HG03196 (cell line): ENCODE measurements around the gene LMBRD1.
"Not testable (repeated sequence)": the region's sequence is repeated elsewhere in the genome, so short reads cannot be mapped to it uniquely, and the experiment has no call there.

Experiments
- ATAC-seq: cut with Tn5 transposase; IDR thresholded peaks from one replicate; pipeline ENCODE4 v1.9.1; 2021; ENCODE audit not compliant: unreplicated experiment

LMBRD1 gene

DNA sequence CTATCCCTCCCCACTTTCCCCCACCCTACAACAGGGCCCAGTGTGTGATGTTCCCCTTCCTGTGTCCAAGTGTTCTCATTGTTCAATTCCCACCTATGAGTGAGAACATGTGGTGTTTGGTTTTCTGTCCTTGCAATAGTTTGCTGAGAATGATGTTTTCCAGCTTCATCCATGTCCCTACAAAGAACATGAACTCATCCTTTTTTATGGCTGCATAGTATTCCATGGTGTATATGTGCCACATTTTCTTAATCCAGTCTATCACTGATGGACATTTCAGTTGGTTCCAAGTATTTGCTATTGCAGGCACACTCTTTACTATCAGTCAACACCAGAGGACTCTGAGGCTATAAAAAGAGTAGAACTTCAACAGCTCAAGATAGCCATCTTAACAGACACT is 2.0 kb upstream of the LMBRD1 start:
- not testable (repeated sequence) for ATAC-seq

DNA sequence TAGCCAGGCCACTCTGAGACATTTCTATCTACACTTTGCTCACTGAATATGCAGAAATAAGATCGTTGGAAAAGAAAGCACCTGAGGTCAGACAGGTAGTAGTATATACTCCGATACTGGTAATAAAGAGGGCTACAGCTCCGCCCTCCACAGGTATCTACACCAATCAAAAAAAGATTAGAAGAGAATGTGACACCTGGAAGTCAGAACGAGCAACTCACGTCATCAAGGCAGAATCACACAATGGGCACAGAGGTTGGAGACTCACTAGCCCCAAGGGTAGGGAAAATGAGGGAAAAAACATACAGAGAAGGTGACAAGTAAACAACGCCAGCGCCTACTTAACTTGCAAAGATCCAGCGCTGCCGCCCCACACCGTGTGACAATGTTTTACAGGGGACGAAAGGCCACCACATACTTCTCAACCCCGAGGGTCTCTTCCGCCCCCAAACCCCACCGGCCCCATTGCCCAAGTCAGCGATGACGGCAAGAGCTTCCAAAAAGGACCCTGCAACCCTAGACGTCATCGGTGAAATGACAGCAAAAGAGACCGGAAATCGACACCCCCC is 653 bp downstream of the LMBRD1 start:
- ATAC-seq, result no peak

DNA sequence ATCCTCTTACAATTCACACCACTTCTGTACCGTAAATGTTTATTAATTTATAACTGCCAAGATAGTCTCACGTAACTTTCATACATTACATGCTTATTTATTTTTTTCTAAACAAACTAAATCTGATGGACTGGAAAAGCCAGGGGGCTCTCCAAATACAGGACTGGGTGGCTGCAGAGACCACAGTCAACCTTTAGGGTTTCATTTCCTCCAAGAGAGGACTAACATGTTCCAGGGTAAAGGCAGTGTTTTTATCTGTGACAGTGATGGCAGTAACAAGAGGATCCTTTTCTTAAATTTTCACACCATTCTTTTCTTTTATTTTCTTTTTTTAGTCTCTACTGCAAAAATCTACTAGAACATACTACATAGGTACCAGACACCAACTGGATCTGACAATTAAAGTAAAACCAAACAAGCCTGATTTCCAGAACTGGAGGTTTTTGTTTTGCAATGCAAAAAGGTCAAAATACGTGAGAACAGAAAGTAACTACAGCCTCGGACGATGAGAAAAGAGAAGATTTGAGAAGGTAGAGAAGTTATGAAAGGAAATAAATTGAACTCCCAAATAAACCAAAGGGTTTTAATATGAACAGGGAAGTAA is 1.2 kb downstream of the LMBRD1 start:
- ATAC-seq, result peak; percentile 32

DNA sequence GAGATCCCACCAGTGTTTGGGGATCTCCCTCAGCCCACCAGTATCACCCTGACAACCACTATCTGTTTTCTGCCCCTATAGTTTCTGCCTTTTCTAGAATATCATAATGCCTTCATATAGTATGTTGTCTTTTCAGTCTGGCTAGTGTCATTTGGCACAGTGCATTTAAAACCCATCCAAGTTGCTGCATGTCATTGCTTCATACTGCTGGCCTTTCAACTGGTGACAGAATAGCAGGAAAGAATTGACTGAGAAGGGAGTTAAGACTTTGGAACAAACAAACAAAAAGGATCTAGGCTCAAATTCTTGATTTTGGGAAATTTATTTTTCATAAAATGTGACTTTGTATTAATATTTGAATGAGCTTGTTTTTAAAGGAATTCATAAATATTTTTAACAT is 4.5 kb downstream of the LMBRD1 start:
- ATAC-seq, result no peak

DNA sequence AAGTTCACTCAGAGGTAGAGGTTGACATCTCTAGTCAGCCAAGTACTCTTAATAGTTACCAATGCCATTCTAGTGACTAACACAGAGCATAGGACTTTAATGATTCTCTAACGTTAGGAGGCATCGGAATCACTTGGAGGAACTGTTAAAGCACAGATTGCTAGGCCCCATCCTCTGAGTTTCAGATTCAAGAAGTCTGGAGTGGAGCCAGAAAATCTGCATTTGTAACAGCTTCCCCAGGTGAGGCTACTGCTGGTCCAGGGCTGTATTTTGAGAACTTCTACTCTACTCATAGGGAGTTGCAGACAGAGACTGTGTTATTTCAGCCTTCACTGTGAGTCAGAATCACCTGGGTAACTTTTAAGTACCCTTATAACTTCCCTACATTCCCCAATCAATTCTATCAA is 5.7 kb downstream of the LMBRD1 start:
- ATAC-seq, result peak; percentile 44

DNA sequence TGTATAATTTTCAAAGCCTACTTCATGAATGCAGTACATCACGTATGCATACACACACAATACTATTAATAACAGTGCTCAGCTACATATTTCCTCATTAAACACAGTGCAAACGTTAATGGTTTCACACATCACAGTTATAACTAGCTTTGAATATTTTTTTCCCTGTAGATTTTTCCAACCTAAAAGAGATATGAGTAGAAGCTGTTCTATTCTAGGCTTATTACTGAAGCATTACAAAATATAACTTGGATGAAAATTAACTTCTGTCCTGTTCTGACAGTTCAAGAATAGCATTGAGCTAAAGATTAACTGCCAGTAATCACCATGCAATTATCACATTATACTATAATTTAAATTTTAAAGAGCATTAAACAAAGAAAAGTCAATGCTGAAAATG is 6.2 kb downstream of the LMBRD1 start:
- peak; percentile 19 for ATAC-seq

DNA sequence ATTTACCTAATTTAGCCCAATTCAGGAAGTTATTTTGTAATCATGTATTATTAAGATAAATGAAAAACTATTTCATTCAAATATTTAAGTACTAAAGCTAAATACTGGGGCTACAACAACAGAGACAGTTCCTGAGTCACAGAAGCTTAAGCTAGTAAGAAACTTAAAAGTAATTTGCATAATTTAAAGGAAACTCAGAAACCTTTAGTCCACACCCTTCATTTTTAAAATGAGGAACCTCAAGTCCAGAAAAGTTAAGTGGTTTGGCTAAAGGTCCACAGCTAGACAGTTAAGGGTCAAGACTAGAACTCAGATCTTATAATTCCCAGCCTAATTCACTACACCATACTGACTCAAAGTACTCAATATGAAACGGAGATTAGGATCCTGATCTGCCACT is 7.2 kb downstream of the LMBRD1 start:
- no peak for ATAC-seq

DNA sequence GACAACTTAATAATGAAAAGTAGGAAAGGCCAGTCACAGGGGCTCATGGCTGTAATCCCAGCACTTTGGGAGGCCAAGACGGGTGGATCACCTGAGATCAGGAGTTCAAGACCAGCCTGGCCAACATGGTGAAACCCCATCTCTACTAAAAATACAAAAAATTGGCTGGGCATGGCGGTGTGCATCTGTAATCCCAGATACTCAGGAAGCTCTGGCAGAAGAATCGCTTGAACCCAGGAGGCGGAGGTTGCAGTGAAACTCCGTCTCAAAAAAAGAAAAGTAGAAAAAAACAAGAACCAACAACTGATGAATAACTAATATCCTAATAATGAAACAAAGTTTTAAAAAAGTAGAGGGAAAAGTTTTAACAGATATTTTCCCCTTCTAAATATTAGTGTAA is 9.4 kb downstream of the LMBRD1 start:
- ATAC-seq, result not testable (repeated sequence)

DNA sequence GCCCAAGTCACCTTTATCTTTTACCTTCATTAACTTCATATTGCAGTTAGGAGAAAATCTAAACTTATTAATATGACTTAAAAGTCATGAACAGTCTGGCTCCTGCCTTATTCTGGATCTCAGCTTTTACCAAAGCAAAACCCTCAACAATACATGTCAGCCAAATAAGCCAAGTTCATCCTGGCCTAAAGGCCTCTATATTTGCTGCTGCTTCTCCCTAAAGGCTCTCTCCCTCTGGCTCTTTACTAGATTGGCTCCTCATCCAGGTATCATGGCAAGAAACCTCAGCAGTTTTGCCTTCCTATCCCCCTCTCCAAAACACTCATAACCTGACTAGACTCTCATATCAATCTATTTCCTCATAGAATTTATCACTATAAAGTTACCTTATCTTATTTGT is 11.1 kb downstream of the LMBRD1 start:
- no peak for ATAC-seq

DNA sequence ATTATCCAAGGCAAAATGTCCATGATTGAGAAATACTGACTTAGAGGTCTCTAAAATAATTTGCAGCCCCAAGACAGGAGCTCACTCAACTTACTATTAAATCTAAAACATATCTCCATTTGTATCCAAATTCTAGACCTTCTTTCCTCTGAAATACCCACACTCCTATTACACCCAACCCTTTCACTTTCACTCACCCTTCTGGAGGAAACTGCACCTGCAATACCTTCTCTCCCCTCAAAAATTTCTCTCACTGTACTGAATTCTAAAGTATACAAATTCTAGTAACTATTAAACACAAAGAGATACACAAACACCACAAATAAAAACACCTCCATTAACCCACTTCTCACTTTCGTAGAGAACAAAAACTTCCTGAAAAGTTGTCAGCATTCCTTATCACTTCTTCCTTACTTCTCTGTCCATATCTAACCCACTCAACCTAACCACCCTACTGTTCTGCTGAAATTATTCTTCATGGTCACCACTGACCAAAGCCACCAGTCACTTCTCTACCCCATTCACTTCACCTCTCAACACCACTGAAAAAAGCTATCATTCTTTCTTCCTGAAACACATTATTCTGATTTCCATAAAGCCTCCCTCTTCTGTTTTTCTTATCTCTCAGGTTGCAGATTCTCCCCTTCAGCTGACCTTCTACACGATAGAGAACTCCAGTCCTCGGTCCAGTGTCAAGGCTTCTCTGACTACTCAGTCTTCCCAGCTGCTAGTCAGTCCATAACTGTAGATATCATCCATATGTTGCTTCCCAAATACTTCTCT is 12.0 kb downstream of the LMBRD1 start:
- ATAC-seq, result peak; percentile 51

DNA sequence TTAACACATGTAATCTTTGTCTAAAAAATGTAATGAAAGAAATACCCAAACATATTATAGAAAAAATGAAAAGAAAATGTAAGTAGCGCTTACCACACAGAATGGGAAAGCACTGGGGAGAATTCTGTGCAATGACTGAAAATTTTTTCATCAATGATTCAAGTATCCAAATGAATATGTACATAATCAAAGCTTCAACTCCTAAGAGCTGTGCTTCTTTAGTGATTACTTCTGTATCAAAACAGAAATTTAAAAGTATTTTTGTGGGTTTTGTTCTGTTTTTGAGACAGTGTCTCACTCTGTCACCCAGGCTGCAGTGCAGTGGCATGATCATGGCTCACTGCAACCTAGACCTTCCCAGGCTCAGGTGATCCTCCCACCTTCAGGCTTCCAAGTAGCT is 13.7 kb downstream of the LMBRD1 start:
- no peak for ATAC-seq

DNA sequence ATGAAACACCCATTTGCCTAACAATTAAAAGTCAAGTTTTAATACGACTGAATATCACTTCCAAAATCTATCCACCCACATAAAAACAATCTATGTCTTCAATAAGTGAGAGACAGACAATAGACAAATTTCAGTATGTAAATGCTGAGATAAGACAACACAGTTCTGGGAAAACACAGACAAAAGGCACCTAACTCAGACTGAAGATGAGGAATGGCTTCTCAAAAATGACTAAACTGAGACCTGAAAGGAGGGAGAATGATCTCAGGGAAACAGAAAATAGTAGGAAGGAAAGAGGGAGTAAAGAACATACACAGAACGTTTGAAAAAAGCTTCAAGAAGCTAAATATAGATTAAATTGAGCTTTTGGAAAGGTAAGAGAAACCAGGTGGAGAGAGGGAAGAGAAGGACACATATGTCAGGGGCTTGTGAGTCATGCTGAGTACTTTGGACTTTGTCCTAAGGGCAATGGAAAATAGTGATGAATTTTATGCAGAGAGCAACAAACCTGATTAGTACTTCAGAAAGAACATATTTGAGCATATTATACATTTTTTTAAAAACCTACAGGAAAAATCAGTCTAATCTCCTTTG is 16.1 kb downstream of the LMBRD1 start:
- ATAC-seq, result no peak

DNA sequence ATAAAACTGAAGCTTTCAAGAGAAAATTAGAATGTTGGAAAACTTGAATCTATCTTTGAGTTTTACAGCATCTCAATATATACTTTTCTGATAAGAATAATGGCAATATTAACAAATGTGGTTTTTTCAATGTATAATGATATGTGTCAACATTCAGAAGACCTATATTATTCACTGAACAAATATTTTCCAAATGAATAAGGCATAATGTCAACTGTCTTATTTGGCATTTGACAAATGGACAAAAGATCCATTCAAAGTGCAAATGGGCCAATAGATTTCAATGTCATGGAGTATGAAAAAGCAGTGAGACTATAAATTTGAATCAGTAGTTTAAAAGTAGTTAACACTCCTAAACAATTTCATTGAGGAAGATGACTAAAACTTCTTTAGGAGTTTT is 20.9 kb downstream of the LMBRD1 start:
- no peak for ATAC-seq

DNA sequence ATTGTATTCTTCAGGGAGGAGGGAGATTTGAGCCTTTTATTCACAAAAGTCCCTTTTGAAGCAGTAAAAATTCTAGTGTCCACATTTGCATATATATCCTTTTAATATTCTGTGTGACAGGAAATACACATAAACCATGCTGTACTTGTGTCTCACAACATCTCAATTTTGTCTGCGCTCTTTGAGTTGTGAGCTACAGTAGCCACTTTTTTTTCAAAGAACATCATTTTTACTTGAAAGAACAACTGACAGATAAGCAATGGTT is 21.3 kb downstream of the LMBRD1 start:
- ATAC-seq, result no peak

DNA sequence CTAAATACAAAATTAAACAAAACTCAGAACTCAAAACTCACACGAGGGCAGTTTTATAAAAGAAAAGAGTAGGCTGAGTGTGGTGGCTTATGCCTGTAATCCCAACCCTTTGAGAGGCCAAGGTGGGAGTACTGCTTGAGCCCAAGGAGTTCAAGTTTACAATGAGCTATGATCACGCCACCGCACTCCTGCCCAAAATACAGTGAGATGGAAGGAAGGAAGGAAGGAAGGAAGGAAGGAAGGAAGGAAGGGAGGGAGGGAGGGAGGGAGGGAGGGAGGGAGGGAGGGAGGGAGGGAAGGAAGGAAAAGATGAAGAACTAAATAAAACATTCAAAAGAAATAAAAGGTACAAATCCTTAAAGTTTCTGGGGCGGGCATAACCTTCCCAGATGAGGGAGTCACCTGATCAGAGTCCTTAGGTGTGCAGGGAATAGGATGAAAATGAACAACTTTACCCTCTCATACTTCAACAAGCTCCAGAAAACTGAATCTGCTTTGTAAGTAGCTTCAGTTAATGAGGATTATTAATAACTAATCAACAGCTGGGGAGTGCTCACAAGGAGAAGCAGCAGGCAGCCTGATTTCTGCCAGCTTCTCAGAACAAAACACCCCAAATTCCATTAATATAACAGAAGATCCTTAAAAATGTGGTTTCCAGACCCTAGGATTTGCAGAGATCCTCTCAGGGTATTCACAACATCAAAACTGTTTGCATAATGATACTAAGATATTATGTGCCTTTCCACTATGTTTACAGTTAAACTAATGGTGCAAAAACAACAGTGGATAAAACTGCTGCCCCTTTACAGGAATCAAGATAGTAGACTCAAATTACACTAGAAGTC is 21.8 kb downstream of the LMBRD1 start:
- ATAC-seq, result no peak

DNA sequence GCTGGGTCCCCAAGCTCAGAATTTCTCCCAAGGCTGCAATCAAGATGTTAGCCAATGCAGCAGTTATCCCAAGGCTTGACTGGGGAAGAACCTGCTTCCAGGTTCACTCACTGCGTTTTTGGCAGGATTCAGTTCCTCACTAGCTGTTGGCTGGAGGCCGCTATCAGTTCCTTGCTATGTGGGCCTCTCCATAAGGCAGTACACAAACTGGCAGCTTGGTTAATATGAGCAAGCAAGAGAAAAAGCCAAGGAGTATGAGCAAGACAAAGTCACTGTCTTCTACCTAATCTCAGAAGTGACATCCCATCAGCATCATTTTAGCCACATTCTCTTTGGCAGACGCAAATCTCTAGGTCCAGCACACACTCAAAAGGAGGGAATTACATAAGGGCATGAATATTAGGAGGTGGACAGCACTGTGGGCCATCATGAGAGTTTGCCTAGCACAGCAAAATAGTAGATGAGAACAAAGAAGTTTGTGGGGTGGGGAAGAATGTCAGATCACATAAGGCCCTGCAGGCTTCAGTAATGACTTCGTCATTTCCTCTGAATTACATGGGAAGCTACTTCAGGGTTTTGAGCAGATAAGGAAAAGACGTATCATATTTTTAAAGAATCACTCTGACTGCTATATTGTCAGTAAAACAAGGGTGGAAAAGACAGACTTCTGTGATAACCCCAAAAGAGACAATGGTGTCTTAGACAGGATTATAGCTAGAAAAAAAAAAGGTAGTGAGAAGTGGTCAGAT is 25.5 kb downstream of the LMBRD1 start:
- no peak for ATAC-seq

DNA sequence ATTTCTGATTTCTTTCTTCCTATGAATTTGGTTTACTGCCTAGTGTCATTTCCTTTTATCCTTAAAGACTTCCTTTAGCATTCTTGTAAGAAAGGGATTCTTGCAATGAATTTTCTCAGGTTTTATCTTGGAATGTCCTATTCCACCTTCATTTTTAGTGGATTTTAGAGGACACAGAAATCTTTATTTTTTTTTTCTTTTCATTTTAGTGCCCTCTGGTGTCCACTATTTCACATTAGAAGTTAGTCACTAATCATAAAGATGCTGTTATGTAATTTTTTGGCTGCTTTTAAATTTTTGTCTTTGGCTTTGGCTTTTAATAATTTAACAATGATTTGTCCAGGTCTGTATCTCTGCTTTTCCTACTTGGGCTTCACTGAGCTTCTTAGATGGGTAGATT is 28.1 kb downstream of the LMBRD1 start:
- no peak for ATAC-seq

DNA sequence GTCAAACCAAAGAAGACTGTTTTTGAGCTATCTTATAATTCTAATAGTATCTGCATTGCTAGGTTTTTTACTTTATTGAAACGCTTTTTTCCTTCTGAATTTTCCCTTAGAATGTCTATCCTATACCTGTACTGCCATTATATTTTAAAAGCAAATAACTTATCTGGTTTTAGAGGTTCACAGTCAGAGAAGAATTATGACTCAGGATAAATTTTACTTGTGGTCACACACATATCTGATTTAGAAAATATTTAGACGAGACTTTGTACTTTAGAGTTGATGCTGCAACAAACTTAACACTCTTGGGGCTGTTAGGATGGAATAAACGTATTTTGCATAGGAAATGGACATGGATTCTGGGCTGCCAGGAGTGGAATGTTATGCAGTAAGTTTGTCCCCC is 33.0 kb downstream of the LMBRD1 start:
- ATAC-seq, result no peak

DNA sequence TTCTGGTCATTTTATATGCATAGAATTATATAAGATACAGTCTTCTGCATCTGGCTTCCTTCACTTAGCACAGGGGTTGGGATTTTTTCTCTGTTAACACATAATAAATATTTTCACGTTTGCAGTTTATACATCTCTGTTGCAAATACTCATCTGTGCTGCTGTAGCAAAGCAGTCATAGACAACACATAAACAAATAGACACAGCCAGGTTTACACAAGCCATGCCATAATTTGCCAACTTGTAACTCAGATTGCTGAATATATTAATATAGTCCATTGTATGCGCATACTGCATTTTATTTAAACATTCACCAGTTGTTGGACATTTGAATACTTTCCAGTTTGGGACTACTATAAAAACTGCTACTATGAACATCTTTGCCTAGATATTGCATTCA is 35.0 kb downstream of the LMBRD1 start:
- ATAC-seq, result no peak

DNA sequence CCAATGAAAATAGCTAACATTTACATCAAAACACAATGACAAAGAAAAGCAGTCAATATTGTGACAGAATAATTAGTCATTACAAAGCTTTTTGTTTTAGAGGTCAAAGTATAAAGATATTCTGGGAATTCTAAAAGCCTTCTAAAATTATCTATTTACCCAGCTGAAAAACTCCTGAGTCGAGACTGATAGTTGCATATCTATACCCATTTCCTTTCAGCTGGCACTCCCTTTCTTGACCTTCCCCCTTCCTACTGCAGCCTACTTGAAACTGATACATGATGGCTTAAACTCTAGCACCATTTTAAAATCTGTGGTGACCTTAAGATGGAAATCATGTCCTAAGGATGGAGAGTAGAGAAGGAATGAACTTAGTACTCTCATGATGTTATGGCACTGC is 38.6 kb downstream of the LMBRD1 start:
- ATAC-seq, result no peak

DNA sequence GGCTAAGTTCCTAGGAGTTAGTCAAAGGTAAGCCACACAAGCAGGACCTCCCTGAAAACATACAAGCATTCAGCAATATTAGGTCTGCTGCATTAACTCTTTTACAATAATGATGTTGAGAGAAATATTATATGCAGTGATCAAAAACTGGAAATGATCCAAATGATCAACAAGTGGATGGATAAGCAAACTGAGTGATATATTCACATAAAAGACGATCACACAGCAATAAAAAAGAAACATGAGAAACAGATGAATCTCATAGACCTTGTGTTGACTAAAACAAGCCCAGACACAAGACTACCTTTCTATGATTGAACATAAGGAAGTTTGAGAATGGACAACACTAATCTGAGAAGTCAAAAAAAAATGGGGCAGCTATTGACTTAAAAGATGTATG is 39.9 kb downstream of the LMBRD1 start:
- no peak for ATAC-seq
